ENCODE data around the gene EFCAB6.

DNA sequence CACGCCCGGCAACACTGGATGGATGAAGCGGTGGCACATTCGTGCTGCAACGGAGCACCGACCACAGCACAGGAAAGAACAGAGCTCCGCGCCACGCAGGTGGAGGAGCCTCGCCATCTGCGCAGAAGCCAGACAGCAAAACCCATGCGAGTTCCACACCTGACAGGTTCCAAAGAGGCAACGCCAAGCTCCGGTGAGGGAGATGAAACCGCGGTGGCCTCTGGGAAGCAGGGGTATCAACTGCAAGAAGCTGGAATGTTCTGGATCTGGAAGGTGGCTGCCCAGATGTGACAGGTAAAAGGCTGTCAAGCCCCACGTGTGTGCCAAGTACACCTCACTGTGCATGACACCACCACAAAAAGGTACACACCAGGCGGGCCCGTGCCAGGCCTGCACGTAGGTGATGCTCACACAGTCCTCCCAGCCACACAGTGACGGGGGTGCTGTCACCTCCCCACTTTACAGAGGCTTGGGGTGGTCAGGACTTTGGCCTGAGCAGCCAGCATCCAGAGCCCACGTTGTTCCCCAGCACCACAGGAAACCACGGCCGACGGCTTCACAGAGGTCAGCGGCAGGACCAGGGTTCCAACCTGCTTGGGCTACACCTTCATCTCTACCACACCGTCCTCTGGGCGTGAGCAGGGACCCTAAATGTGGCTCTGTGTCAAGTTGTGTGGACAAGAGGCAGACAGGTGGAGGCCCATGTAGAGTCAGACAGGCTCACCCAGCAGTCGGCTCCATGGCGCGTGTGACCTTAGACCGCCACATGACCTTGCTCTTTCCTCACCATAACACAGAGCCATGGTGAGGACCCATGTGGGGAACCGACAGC, 19.7 kb upstream of the EFCAB6 start:
- TF ChIP-seq, protein P1, sequence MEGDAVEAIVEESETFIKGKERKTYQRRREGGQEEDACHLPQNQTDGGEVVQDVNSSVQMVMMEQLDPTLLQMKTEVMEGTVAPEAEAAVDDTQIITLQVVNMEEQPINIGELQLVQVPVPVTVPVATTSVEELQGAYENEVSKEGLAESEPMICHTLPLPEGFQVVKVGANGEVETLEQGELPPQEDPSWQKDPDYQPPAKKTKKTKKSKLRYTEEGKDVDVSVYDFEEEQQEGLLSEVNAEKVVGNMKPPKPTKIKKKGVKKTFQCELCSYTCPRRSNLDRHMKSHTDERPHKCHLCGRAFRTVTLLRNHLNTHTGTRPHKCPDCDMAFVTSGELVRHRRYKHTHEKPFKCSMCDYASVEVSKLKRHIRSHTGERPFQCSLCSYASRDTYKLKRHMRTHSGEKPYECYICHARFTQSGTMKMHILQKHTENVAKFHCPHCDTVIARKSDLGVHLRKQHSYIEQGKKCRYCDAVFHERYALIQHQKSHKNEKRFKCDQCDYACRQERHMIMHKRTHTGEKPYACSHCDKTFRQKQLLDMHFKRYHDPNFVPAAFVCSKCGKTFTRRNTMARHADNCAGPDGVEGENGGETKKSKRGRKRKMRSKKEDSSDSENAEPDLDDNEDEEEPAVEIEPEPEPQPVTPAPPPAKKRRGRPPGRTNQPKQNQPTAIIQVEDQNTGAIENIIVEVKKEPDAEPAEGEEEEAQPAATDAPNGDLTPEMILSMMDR (IDR thresholded peaks at IDR 0.05): no peak
- no peak for TF ChIP-seq POLR2A (IDR thresholded peaks at IDR 0.05)
